ENCODE measurements around the gene MYCL. TPM values are rescaled to one million over a fixed set of nuclear protein-coding genes. Genes with fewer than 3 reads are reported as not detected.
A peak's percentile ranks its signal among the peaks of the same experiment; 100 is the strongest.

Gene MYCL
- total RNA-seq, 1 experiment from 2014 or later: 0.78 TPM

DNA sequence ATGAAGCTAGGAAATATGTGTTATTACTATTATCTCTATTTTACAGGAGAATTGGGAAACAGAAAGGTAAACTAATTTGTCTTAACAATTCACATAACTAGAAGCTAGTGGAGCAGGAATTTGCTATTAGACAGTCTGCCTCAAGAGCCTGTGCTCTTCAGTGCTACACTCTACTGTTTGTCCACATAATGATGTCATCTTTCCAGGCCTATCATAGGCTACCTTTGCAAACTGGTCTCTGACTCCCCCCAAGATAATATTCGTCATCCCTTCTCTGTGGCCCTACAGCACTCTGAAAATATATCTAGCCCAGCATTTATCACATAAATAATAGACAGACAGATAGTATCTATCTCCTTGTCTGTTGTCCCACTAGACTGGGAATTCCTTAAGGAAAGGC, 52.5 kb downstream of the MYCL start:
- H3K9me3 Mint-ChIP-seq (ENCODE audit: low read depth, unreplicated experiment): no peaks in the 10 kb centered on the region
- CTCF ChIA-PET: no interaction called here
- TF ChIP-seq, protein P1, sequence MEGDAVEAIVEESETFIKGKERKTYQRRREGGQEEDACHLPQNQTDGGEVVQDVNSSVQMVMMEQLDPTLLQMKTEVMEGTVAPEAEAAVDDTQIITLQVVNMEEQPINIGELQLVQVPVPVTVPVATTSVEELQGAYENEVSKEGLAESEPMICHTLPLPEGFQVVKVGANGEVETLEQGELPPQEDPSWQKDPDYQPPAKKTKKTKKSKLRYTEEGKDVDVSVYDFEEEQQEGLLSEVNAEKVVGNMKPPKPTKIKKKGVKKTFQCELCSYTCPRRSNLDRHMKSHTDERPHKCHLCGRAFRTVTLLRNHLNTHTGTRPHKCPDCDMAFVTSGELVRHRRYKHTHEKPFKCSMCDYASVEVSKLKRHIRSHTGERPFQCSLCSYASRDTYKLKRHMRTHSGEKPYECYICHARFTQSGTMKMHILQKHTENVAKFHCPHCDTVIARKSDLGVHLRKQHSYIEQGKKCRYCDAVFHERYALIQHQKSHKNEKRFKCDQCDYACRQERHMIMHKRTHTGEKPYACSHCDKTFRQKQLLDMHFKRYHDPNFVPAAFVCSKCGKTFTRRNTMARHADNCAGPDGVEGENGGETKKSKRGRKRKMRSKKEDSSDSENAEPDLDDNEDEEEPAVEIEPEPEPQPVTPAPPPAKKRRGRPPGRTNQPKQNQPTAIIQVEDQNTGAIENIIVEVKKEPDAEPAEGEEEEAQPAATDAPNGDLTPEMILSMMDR (IDR thresholded peaks at IDR 0.05; ENCODE audit: unreplicated experiment): no peak
- intact Hi-C loops (cut with micrococcal nuclease; ENCODE audit: unreplicated experiment): loop anchor here (5.0 kb wide), 1 partner anchor 53 kb away; the partner anchor contains the start of gene MYCL
- no TSS peak for BruUV-seq (replicated peaks)
- H3K27me3 Mint-ChIP-seq (ENCODE audit: unreplicated experiment): no peaks in the 10 kb centered on the region
- H3K4me1 Mint-ChIP-seq (ENCODE audit: low read depth, unreplicated experiment): peaks cover 23% of the 10 kb centered on the region
- peaks cover 12% of the 10 kb centered on the region for H3K36me3 Mint-ChIP-seq (ENCODE audit: insufficient read depth, unreplicated experiment)
- H3K4me3 Mint-ChIP-seq (ENCODE audit: low read depth, unreplicated experiment): no peak overlapping the region
- no peak for DNase-seq
- no peak overlapping the region for H3K27ac Mint-ChIP-seq (ENCODE audit: unreplicated experiment)

- peaks cover 18% of the 10 kb centered on the region for H3K36me3 Mint-ChIP-seq (ENCODE audit: insufficient read depth, unreplicated experiment)
- no peak overlapping the region for H3K4me3 Mint-ChIP-seq (ENCODE audit: low read depth, unreplicated experiment)
- intact Hi-C loops (cut with micrococcal nuclease; ENCODE audit: unreplicated experiment): loop anchor here (5.0 kb wide), 1 partner anchor 54 kb away; the partner anchor contains the start of gene MYCL
- DNase-seq: no peak
- no TSS peak for BruUV-seq (replicated peaks)
- CTCF ChIA-PET: no interaction called here
- H3K27ac Mint-ChIP-seq (ENCODE audit: unreplicated experiment): no peak overlapping the region
- H3K4me1 Mint-ChIP-seq (ENCODE audit: low read depth, unreplicated experiment): peaks cover 23% of the 10 kb centered on the region
- H3K9me3 Mint-ChIP-seq (ENCODE audit: low read depth, unreplicated experiment): no peaks in the 10 kb centered on the region
- TF ChIP-seq, protein P1 (IDR thresholded peaks at IDR 0.05; ENCODE audit: unreplicated experiment): no peak
- no peaks in the 10 kb centered on the region for H3K27me3 Mint-ChIP-seq (ENCODE audit: unreplicated experiment)
Observed at GRCh38 chr1:39847940-39848339, 53.8 kb downstream of the MYCL start.

DNA sequence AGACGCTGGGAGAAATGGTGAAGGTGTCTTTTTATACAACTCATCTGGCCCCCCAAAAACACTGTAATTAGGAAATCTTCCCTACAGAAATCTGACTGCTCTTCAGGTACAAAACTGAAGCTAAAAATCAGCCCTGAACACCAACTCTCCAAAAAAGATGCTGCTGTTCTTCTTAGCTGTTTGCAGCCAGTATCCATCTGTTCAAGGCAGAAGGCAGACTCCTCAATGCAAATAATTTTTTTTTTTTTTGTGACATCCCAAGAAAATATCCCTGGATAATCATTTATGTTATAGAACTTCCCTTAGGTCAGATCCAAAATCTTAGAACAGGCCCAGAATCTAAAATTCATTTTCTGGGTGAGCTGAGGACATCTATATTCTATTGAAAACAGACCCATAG, 54.9 kb downstream of the MYCL start:
- H3K4me1 Mint-ChIP-seq (ENCODE audit: low read depth, unreplicated experiment): peaks cover 15% of the 10 kb centered on the region
- intact Hi-C loops (cut with micrococcal nuclease; ENCODE audit: unreplicated experiment): loop anchor here (5.0 kb wide), 1 partner anchor 56 kb away; the partner anchor contains the start of gene MYCL

DNA sequence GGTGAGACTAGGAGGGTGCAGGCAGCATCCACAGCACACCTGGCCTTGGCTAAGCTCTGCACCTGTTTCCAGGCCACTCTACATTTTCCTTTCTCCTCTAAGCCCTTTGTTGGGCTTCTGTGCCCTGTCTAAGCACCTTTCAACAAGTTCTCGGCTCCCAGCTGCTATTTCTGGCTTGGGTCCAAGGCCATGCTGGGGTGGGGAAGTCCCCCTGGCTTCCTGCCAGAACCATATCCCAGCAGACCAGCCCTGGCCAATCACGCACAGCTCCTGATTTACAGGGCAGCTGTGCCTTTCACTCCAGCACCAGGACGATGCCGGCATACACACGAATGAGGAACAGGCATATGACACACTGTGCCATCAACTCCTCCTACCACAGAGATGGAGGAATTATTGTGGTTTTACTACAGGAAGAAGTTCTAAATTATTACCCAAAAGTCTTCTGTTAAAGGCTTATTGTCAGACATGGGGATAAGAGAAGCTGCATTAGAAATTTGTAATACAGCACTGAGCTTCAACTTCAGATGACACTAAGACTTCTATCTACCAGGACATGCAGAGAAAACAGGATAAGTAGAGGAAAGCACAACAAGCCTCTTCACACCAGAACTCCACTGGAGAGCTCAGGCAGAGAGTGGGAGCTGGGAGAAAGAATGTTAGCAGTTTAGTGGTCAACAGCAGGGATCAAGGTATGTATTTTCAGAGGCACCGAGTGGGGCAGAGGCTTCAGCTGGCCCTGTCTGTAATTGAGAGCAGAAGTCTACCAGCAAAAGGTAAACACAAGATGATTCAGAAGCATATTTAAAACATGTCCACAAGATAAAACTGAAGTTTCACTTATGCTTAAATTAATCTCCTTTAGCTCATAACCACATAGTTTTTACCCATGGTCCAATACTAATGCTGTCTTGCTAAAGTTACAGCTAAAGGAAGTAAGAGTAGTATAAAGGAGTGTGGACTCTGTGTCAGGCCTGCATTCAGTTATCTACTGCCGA, 55.8 kb downstream of the MYCL start:
- H3K27me3 Mint-ChIP-seq (ENCODE audit: unreplicated experiment): no peaks in the 10 kb centered on the region
- TF ChIP-seq, protein P1 (IDR thresholded peaks at IDR 0.05; ENCODE audit: unreplicated experiment): no peak
- no TSS peak for BruUV-seq (replicated peaks)
- no peaks in the 10 kb centered on the region for H3K9me3 Mint-ChIP-seq (ENCODE audit: low read depth, unreplicated experiment)
- peaks cover 21% of the 10 kb centered on the region for H3K36me3 Mint-ChIP-seq (ENCODE audit: insufficient read depth, unreplicated experiment)
- CTCF ChIA-PET: interaction anchor here (0.9 to 2.0 kb wide), 4 partner anchors 29 to 74 kb away, joined by 3 to 10 read pairs (median 4); partner anchors contain the start of gene MYCL
- peaks cover 15% of the 10 kb centered on the region for H3K4me1 Mint-ChIP-seq (ENCODE audit: low read depth, unreplicated experiment)
- peak; percentile 89 for DNase-seq
- peak overlapping the region; percentile 69 for H3K27ac Mint-ChIP-seq (ENCODE audit: unreplicated experiment)
- intact Hi-C loops (cut with micrococcal nuclease; ENCODE audit: unreplicated experiment): loop anchor here (5.0 kb wide), 1 partner anchor 56 kb away; the partner anchor contains the start of gene MYCL
- peak overlapping the region; percentile 9 for H3K4me3 Mint-ChIP-seq (ENCODE audit: low read depth, unreplicated experiment)

More for the DNA sequence above, 54.9 kb downstream of the MYCL start:
- Mint-ChIP-seq H3K27ac (ENCODE audit: unreplicated experiment) (peak overlapping the region; percentile 69), H3K27me3 (ENCODE audit: unreplicated experiment) (no peaks in the 10 kb centered on the region), H3K9me3 (ENCODE audit: low read depth, unreplicated experiment) (no peaks in the 10 kb centered on the region), H3K36me3 (ENCODE audit: insufficient read depth, unreplicated experiment) (peaks cover 14% of the 10 kb centered on the region), H3K4me3 (ENCODE audit: low read depth, unreplicated experiment) (no peak overlapping the region)
- CTCF ChIA-PET: interaction anchor here (2.0 kb wide), 1 partner anchor 55 kb away, joined by 10 read pairs; the partner anchor contains the start of gene MYCL
- no TSS peak for BruUV-seq (replicated peaks)
- DNase-seq: no peak
- TF ChIP-seq, protein P1 (IDR thresholded peaks at IDR 0.05; ENCODE audit: unreplicated experiment): no peak

Other genes with a start within 250 kb of the MYCL start
- gene NT5C1A, start 229.8 kb downstream of the MYCL start, total RNA-seq (2022): not detected in 2 replicates
- gene HPCAL4, start 210.5 kb downstream of the MYCL start, total RNA-seq (2022): not detected in 2 replicates
- 38.2 and 46.5 TPM in 2 replicates for gene PPIE, start 163.0 kb downstream of the MYCL start, total RNA-seq (2022)
- 1.0 and 1.3 TPM in 2 replicates for gene OXCT2, start 130.6 kb downstream of the MYCL start, total RNA-seq (2022)
- 6.2 and 6.8 TPM in 2 replicates for gene BMP8B, start 113.1 kb downstream of the MYCL start, total RNA-seq (2022)
- 17.6 and 21.8 TPM in 2 replicates for gene TRIT1, start 18.4 kb downstream of the MYCL start, total RNA-seq (2022)
- gene MFSD2A, start 53.2 kb upstream of the MYCL start, total RNA-seq (2022): 3.9 and 4.9 TPM in 2 replicates
- gene CAP1, start 138.8 kb upstream of the MYCL start, total RNA-seq (2022): 307 and 309 TPM in 2 replicates
- gene PPT1, start 195.3 kb upstream of the MYCL start, total RNA-seq (2022): 57.8 and 70.2 TPM in 2 replicates

Data from Calu3 (cell line).